Tibial nerve (tissue), 3 donors: ENCODE data around the gene MDK.

Experiments used
- EP300 ChIP-seq, 2 donors: sonication (generic); formaldehyde crosslinking; IDR thresholded peaks; one replicate each; pipeline ENCODE4 v1.6.1; 2017; ENCODE audit warnings: antibody characterized with exemption in 2 of 2, mild to moderate bottlenecking in 1 of 2
- POLR2A ChIP-seq, 2 donors: fragments of 450-650 bp; IDR thresholded peaks; one replicate each; pipeline ENCODE4 v1.6.1; 2017; ENCODE audit warnings: antibody characterized with exemption in 2 of 2, mild to moderate bottlenecking in 2 of 2, moderate library complexity in 2 of 2

GRCh38 chr11:46366661-46367161 lies 14.8 kb upstream of the MDK start:
- no peak for TF ChIP-seq POLR2A (IDR thresholded peaks at IDR 0.05)
- no peak for TF ChIP-seq EP300 (IDR thresholded peaks at IDR 0.05)
